ENCODE results near the gene HOXA9.

GRCh38 chr7:27189295-27189996 is 24.1 kb upstream of the HOXA9 start:
- TF ChIP-seq CTCF (IDR thresholded peaks at IDR 0.05) (no peak), EZH2phosphoT487 (IDR thresholded peaks at IDR 0.05) (no peak)
